Ovary (tissue), 9 donors: ENCODE data around the gene CDK6. TPM values are rescaled to one million over a fixed set of nuclear protein-coding genes. Genes with fewer than 3 reads are reported as not detected.

Source experiments
- DNase-seq, 5 donors: peaks; one replicate each; pipeline ENCODE4 v3.0.0-alpha.2; 2019 to 2020
- H3K27ac ChIP-seq, 2 donors: fragments of 200-600 bp; one replicate each; pipeline versions ENCODE4 v1.5.1 to v1.8.0; 2019 to 2022
- H3K27me3 ChIP-seq: fragments of 200-600 bp; one replicate; pipeline ENCODE4 v1.8.0; 2022
- H3K36me3 ChIP-seq: fragments of 200-600 bp; sonication (generic); one replicate; pipeline ENCODE4 v1.5.1; 2019
- H3K4me1 ChIP-seq: one replicate; pipeline ENCODE4 v1.8.1; 2013; ENCODE audit warnings: mild to moderate bottlenecking, moderate library complexity; ENCODE audit not compliant: insufficient read depth
- H3K4me3 ChIP-seq: fragments of 200-600 bp; sonication (generic); one replicate; pipeline ENCODE4 v1.5.1; 2017
- H3K9me3 ChIP-seq, 2 donors: fragments of 200-600 bp in 1 of 2; sonication (generic) in 1 of 2; one replicate each; pipeline versions ENCODE4 v1.5.1 to v1.8.1; 2013 to 2019; ENCODE audit warnings: mild to moderate bottlenecking in 1 of 2, moderate library complexity in 1 of 2
- CTCF ChIP-seq, 3 donors: fragments of 450-650 bp in 2 of 3; fragments of 200-600 bp in 1 of 3; IDR thresholded peaks; one replicate each; pipeline versions ENCODE4 v1.5.1 to v1.8.0; 2016 to 2022; ENCODE audit warnings: antibody characterized with exemption in 3 of 3, mild to moderate bottlenecking in 1 of 3
- EP300 ChIP-seq: sonication (generic); formaldehyde crosslinking; IDR thresholded peaks from one replicate; pipeline ENCODE4 v1.6.1; 2017; ENCODE audit warnings: antibody characterized with exemption
- POLR2A ChIP-seq: fragments of 450-650 bp; IDR thresholded peaks from one replicate; pipeline ENCODE4 v1.6.1; 2017; ENCODE audit warnings: antibody characterized with exemption, mild to moderate bottlenecking, moderate library complexity
- WGBS, 3 donors: extraction: QIAGEN DNeasy Blood & Tissue Kit in 1 of 3; methylation state at CpG; one replicate each; pipeline versions ENCODE4 v1.1.5 to v1.1.7; 2013 to 2017; 5-methylcytosine and 5-hydroxymethylcytosine counted together
- intact Hi-C, 4 donors: fragments of 100-400 bp; cut with DNase I; formaldehyde crosslinking; loops; one replicate each; pipeline versions ENCODE4 v1.11.0 to v1.15.1; 2022 to 2023
- polyA plus RNA-seq, 2 donors: library from polyadenylated mRNA; stranded (reverse); fragments of 200-250 nt in 1 of 2; fragments of 350-450 nt in 1 of 2; fragmentation: Illumina TruSeq in 1 of 2; extraction: RNeasy Lipid Tissue Mini Kit (QIAGEN cat#74804) in 1 of 2; gene quantifications; one replicate each; pipeline ENCODE4 v1.2.3, GENCODE V29; 2013 to 2014
- total RNA-seq, 7 donors: library from RNA; depleted of rRNA in 2 of 7; stranded (reverse); fragments of >200 nt in 2 of 7; fragmentation: NEBNext Ultra II Directional in 3 of 7; extraction: Animal tissue kit (Norgen Biotek cat#: 25700) in 3 of 7; gene quantifications; one replicate each; pipeline versions ENCODE4 v1.1.0 to v1.2.4, GENCODE V29; 2016 to 2023
- donor health status: DM: no; HTN: no; CAD: no; lungs with moderate emphysema.
- donor health status: DM: no; HTN: no; CAD: no.
- donor health status: Bipolar disorder and iron deficiency.
- donor health status: DM: yes; HTN: yes; CAD: no.
- donor health status: DM: no; HTN: no; CAD: no.
- donor health status: DM: yes; HTN: yes; CAD: no.

The CDK6 gene
- total and polyA plus RNA-seq, 9 donors = 1.8 to 20.4 (median 11.2) TPM

DNA sequence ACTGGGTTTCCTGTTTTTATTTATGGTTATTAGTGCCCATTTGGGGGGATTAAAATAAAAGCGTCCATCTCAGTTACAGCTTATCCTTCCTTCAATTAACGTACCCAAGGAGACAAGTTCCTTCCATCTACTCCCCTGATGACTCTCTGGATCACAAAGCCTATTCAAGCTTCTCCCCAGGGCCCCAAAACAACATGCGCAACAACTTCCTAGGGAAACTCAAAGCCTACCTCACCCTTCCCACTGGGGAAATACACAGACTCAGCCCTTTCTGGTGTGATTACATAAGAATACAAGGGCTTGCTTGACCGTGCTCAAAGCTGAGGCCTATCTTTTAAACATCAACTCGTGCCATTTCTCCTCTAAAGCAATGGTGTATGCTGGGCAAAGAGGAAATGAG lies 112.4 kb downstream of the CDK6 start:
- Histone ChIP-seq H3K9me3 (no peaks in the 10 kb centered on the region), H3K27ac (no peak overlapping the region), H3K4me3 (no peak overlapping the region), H3K4me1 (peaks cover 3% of the 10 kb centered on the region), H3K36me3 (no peaks in the 10 kb centered on the region), H3K27me3 (no peaks in the 10 kb centered on the region)
- no peak for DNase-seq
- intact Hi-C loops = no loop called here
- no peak for TF ChIP-seq POLR2A
- no peak for TF ChIP-seq CTCF (IDR thresholded peaks at IDR 0.05)
- TF ChIP-seq EP300 = no peak
- 73 to 79% (median 78%) methylated on average over 5 of the region's 5 CpGs for WGBS, 3 donors

DNA sequence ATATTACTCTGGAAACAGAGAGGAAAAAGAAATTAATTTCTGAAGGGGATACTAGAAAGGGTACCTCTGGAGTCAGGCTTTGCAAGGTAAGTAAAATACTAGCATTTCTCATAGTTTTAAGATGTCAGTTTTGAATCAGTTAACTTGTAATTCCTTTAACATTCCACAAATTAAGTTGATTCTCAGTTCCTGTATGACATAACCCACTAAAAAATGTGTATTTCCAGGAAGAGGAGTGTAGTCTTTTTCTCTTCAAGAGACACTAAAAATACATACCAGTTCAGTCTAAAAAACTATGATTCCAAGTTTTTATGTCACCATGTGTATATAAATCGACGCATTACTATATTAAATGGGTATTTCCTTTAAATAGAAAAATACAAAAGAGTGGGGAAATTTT lies 113.2 kb downstream of the CDK6 start:
- no peaks in the 10 kb centered on the region for H3K9me3 ChIP-seq
- H3K4me1 ChIP-seq = peaks cover 4% of the 10 kb centered on the region
- DNase-seq = no peak
- H3K27me3 ChIP-seq = no peaks in the 10 kb centered on the region
- no peak for TF ChIP-seq CTCF (IDR thresholded peaks at IDR 0.05)
- TF ChIP-seq EP300 = no peak
- TF ChIP-seq POLR2A = no peak
- H3K27ac ChIP-seq = no peak overlapping the region
- intact Hi-C loops = no loop called here
- H3K4me3 ChIP-seq = no peak overlapping the region
- WGBS, 3 donors = 57 to 75% (median 69%) methylated on average over 2 of the region's 2 CpGs
- H3K36me3 ChIP-seq = no peaks in the 10 kb centered on the region

- intact Hi-C loops = no loop called here
- 90 to 97% (median 92%) methylated on average over 1 of the region's 1 CpG for WGBS, 3 donors
- no peak for TF ChIP-seq EP300
- TF ChIP-seq CTCF (IDR thresholded peaks at IDR 0.05) = no peak
- no peak for TF ChIP-seq POLR2A
- no peak for DNase-seq
- no peaks in the 10 kb centered on the region for H3K27me3 ChIP-seq
- H3K4me3 ChIP-seq = no peak overlapping the region
- H3K36me3 ChIP-seq = no peaks in the 10 kb centered on the region
- no peak overlapping the region for H3K27ac ChIP-seq
- H3K4me1 ChIP-seq = peaks cover 4% of the 10 kb centered on the region
- no peaks in the 10 kb centered on the region for H3K9me3 ChIP-seq
Measured at GRCh38 chr7:92722541-92722940, 113.8 kb downstream of the CDK6 start.

DNA sequence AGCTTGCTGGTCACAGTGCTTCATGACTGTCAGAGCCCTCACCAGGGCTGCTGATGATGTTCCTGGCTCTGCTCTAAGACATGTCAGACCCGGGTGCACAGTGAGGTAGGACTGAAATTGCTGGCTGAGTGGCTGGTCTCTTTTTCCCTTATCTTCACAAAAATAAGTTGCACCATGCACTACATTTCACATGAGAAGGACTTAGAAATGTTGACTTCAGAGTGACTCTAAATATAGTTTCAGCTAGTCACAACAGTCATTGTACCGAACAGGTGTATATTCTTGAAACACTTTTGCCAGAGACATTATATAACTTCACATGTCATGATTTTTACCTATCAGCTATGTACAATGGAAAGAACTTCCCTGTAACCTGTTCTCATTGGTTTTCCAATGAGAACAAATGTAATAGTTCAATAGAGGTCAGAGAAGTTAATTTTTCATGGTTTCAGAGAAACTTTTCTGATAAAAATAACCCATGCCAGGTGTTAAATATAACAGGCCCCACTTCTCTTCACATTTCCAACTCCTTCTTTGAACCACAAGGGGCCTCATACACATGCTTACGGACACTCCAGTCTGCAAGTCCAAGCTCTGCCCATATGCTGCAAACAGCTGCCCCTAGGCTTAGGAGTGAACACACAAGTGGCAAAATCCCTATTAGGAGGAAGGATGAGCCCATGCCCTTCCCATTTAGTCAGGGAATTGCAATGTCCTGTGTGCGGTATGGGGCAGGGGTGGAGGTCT lies 115.6 kb downstream of the CDK6 start:
- no peaks in the 10 kb centered on the region for H3K27me3 ChIP-seq
- TF ChIP-seq EP300 (no peak), POLR2A (no peak), CTCF (IDR thresholded peaks at IDR 0.05) (no peak)
- intact Hi-C loops = no loop called here
- no peaks in the 10 kb centered on the region for H3K36me3 ChIP-seq
- WGBS, 3 donors = 94 to 97% (median 94%) methylated on average over 4 of the region's 4 CpGs
- peaks cover 4% of the 10 kb centered on the region for H3K4me1 ChIP-seq
- DNase-seq = no peak
- no peak overlapping the region for H3K27ac ChIP-seq
- H3K4me3 ChIP-seq = no peak overlapping the region
- no peaks in the 10 kb centered on the region for H3K9me3 ChIP-seq
